Mesendoderm (in vitro differentiated cells): ENCODE results near the gene HAUS7.

Experiments
- DNase-seq: peaks from one replicate; pipeline ENCODE4 v3.0.0; 2013
- H2AK5ac ChIP-seq: 2 replicates; pipeline ENCODE4 v1.6.1; 2013; ENCODE audit warnings: low read length, inconsistent platforms
- H2BK120ac ChIP-seq: 2 replicates; pipeline ENCODE4 v1.6.1; 2013; ENCODE audit warnings: low read depth, mild to moderate bottlenecking, low read length, moderate library complexity, mixed read lengths
- H2BK15ac ChIP-seq: replicated peaks from 2 replicates; pipeline ENCODE4 v1.6.1; 2013; ENCODE audit warnings: low read depth, mild to moderate bottlenecking, moderate library complexity
- H2BK5ac ChIP-seq: 2 replicates; pipeline ENCODE4 v1.6.1; 2013; ENCODE audit warnings: low read length, inconsistent platforms
- H3K18ac ChIP-seq: 2 replicates; pipeline ENCODE4 v1.6.1; 2013; ENCODE audit warnings: mild to moderate bottlenecking, low read length, mixed read lengths
- H3K23ac ChIP-seq: one replicate; pipeline ENCODE4 v1.6.1; 2013; ENCODE audit warnings: low read length
- H3K27ac ChIP-seq: 2 replicates; pipeline ENCODE4 v1.5.1; 2013; ENCODE audit warnings: low read depth, mild to moderate bottlenecking, inconsistent platforms, low read length, moderate library complexity
- H3K27me3 ChIP-seq: 2 replicates; pipeline ENCODE4 v1.6.1; 2013; ENCODE audit warnings: low read length, control low read depth, mild to moderate bottlenecking, inconsistent platforms; ENCODE audit not compliant: insufficient read depth, poor library complexity
- H3K36me3 ChIP-seq: 2 replicates; pipeline ENCODE4 v1.6.1; 2013; ENCODE audit warnings: low read length, inconsistent platforms; ENCODE audit not compliant: control insufficient read depth, insufficient read depth
- H3K4ac ChIP-seq: one replicate; pipeline ENCODE4 v1.6.1; 2013; ENCODE audit warnings: low read depth, mild to moderate bottlenecking, low read length, moderate library complexity
- H3K4me1 ChIP-seq: 2 replicates; pipeline ENCODE4 v1.6.1; 2013; ENCODE audit warnings: low read depth, low read length, inconsistent platforms; ENCODE audit not compliant: control insufficient read depth
- H3K4me2 ChIP-seq: 2 replicates; pipeline ENCODE4 v1.6.1; 2013; ENCODE audit warnings: low read length
- H3K4me3 ChIP-seq: 2 replicates; pipeline ENCODE4 v1.5.1; 2013; ENCODE audit warnings: mild to moderate bottlenecking, low read length
- H3K56ac ChIP-seq: one replicate; pipeline ENCODE4 v1.6.1; 2013; ENCODE audit warnings: low read length
- H3K79me1 ChIP-seq: 2 replicates; pipeline ENCODE4 v1.6.1; 2013; ENCODE audit warnings: low read length, inconsistent platforms
- H3K79me2 ChIP-seq: 2 replicates; pipeline ENCODE4 v1.6.1; 2013; ENCODE audit warnings: mild to moderate bottlenecking, low read length; ENCODE audit not compliant: control insufficient read depth, insufficient read depth
- H3K9ac ChIP-seq: 2 replicates; pipeline ENCODE4 v1.6.1; 2013; ENCODE audit warnings: low read length, inconsistent platforms
- H4K5ac ChIP-seq: one replicate; pipeline ENCODE4 v1.6.1; 2013; ENCODE audit warnings: low read length
- H4K8ac ChIP-seq: one replicate; pipeline ENCODE4 v1.6.1; 2013; ENCODE audit warnings: low read depth, mild to moderate bottlenecking, control low read depth, low read length, moderate library complexity
- WGBS: extraction: QIAGEN DNeasy Blood & Tissue Kit; methylation state at CpG from one replicate; pipeline ENCODE4 v1.1.7; 2013; ENCODE audit warnings: low lambda C conversion rate, missing lambda C conversion rate; ENCODE audit not compliant: insufficient coverage; ENCODE audit errors: extremely low coverage; 5-methylcytosine and 5-hydroxymethylcytosine counted together

HAUS7 gene

DNA sequence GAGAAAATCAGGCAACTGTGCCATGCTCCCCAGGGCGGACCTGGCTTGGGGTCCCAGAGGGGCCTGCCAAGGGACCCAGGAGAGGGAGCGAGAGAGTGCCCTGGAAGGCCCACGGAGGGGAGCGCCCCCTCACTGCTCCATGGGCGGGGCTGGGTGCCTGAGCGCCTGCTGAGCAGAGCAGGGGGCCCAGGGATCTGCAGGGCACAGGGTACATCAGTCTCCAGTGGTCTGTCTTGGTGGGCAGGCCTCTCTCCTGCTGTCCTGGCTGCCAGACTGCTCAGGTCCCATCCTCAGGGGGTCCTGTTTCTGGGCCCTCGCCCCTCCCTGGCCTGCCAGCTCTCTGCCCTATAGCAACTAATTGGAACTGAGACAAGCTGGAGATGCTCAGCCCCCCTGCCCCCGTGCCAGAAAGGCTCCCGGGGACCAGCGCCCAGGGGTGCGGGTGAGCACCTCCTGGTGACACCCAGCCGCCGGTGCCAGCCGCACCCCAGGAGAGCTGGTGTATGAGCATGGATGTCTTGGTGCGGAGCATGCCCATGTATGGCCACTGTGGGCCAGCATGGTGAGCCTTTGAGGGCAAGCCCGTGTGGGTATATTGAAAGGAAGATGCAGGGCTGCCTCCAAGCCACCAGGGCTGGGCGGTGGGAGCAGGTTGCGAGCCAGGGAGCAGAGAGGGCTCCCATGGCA, 25.7 kb upstream of the HAUS7 start:
- no peak overlapping the region for H4K8ac ChIP-seq
- no peak overlapping the region for H2BK120ac ChIP-seq
- no peaks in the 10 kb centered on the region for H3K27me3 ChIP-seq
- H2BK5ac ChIP-seq = no peak overlapping the region
- H3K4me3 ChIP-seq = no peak overlapping the region
- H3K36me3 ChIP-seq = no peaks in the 10 kb centered on the region
- no peak overlapping the region for H3K4ac ChIP-seq
- H3K79me2 ChIP-seq = no peaks in the 10 kb centered on the region
- no peak overlapping the region for H3K9ac ChIP-seq
- H3K18ac ChIP-seq = no peak overlapping the region
- no CpG with 5 or more reads among the region's 18 CpGs for WGBS
- H3K79me1 ChIP-seq = no peaks in the 10 kb centered on the region
- no peak overlapping the region for H3K4me2 ChIP-seq
- H2AK5ac ChIP-seq = no peak overlapping the region
- no peak for DNase-seq
- no peak overlapping the region for H3K56ac ChIP-seq
- H2BK15ac ChIP-seq = no peak overlapping the region
- H4K5ac ChIP-seq = no peak overlapping the region
- H3K23ac ChIP-seq = no peak overlapping the region
- H3K27ac ChIP-seq = no peak overlapping the region
- no peaks in the 10 kb centered on the region for H3K4me1 ChIP-seq

DNA sequence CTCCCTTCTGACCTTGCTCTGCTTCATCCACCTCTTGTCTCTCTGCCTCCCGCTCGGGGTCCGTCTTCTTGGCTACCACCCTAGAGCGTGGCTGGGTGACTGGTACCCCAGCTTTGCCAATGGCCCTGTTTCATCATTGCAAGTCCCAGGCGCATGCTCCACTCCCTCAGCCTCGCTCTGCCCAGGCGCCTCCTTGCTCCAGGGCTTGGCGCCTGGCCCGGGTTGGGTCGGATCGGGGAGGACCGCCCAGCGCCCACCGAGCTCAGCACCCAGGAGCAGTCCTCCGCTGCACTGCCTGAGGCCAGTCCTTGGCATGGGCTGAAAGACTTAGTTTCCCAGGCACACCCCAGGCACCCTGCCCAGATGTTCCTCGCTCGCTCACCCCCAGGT, 25.0 kb upstream of the HAUS7 start:
- H3K36me3 ChIP-seq = no peaks in the 10 kb centered on the region
- H3K4ac ChIP-seq = no peak overlapping the region
- H2BK5ac ChIP-seq = no peak overlapping the region
- no peak overlapping the region for H3K27ac ChIP-seq
- no peak overlapping the region for H3K18ac ChIP-seq
- no peaks in the 10 kb centered on the region for H3K4me1 ChIP-seq
- no peak overlapping the region for H2AK5ac ChIP-seq
- H2BK120ac ChIP-seq = no peak overlapping the region
- H3K4me3 ChIP-seq = no peak overlapping the region
- no peak overlapping the region for H3K23ac ChIP-seq
- no peak overlapping the region for H2BK15ac ChIP-seq
- no CpG with 5 or more reads among the region's 17 CpGs for whole genome bisulfite sequencing
- no peak overlapping the region for H4K8ac ChIP-seq
- no peak overlapping the region for H3K4me2 ChIP-seq
- no peak overlapping the region for H4K5ac ChIP-seq
- H3K79me1 ChIP-seq = no peaks in the 10 kb centered on the region
- H3K27me3 ChIP-seq = no peaks in the 10 kb centered on the region
- DNase-seq = no peak
- peak overlapping the region; percentile 60 for H3K56ac ChIP-seq
- H3K9ac ChIP-seq = peak overlapping the region; percentile 49
- no peaks in the 10 kb centered on the region for H3K79me2 ChIP-seq

DNA sequence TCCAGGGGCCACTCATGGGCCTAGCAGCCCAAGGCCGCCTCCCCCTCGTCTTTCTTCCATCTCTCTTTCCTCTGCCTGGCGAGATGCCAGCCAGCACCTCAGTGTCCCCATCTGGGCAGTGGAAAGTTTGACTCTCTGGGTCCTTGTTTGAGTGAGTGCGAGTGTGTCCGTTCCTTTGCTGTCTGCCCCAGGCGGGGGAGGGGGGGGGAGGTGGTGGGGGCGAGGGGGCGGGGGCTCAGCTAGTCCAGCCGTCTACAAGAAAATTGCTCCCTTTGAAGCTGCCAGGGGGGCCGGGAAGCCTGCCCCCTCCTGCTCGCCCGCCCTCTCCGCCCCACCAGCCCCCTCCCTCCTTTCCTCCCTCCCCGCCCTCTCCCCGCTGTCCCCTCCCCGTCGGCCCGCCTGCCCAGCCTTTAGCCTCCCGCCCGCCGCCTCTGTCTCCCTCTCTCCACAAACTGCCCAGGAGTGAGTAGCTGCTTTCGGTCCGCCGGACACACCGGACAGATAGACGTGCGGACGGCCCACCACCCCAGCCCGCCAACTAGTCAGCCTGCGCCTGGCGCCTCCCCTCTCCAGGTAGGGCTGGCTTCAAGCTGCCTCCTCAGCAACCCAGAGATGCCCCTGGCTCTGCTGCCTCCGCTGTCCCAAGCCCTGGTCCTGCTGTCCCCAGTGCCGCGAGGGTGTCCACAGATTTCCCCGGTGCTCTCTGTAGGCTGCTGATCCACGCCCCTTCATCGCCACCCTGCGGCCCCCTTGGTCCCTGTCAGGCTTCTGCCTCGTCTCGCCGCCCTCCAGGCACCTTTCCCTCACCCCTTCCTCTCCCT, 24.4 kb upstream of the HAUS7 start, which contains the start of gene BGN:
TSS of gene BGN (plus strand) at position 440 of the 821 bp plus-strand sequence. CDS start 9,652 bp downstream, outside the sequence.
- H3K79me2 ChIP-seq = no peaks in the 10 kb centered on the region
- H3K27ac ChIP-seq = no peak within 1 kb of the TSS
- no peak within 1 kb of the TSS for H3K4ac ChIP-seq
- H3K4me2 ChIP-seq = peak within 1 kb of the TSS; percentile 13
- H3K36me3 ChIP-seq = no peaks in the 10 kb centered on the region
- H3K56ac ChIP-seq = peak within 1 kb of the TSS; percentile 60
- peak; percentile 67 for DNase-seq
- H3K27me3 ChIP-seq = no peaks in the 10 kb centered on the region
- H3K9ac ChIP-seq = peak within 1 kb of the TSS; percentile 49
- no peak within 1 kb of the TSS for H2BK5ac ChIP-seq
- no CpG with 5 or more reads among the region's 41 CpGs for WGBS
- H3K79me1 ChIP-seq = no peaks in the 10 kb centered on the region
- no peak within 1 kb of the TSS for H2BK120ac ChIP-seq
- H3K4me1 ChIP-seq = no peaks in the 10 kb centered on the region
- H3K23ac ChIP-seq = no peak within 1 kb of the TSS
- H3K4me3 ChIP-seq = no peak within 1 kb of the TSS
- H3K18ac ChIP-seq = no peak within 1 kb of the TSS
- no peak within 1 kb of the TSS for H4K8ac ChIP-seq
- H4K5ac ChIP-seq = no peak within 1 kb of the TSS
- no peak within 1 kb of the TSS for H2AK5ac ChIP-seq
- H2BK15ac ChIP-seq = no peak within 1 kb of the TSS

DNA sequence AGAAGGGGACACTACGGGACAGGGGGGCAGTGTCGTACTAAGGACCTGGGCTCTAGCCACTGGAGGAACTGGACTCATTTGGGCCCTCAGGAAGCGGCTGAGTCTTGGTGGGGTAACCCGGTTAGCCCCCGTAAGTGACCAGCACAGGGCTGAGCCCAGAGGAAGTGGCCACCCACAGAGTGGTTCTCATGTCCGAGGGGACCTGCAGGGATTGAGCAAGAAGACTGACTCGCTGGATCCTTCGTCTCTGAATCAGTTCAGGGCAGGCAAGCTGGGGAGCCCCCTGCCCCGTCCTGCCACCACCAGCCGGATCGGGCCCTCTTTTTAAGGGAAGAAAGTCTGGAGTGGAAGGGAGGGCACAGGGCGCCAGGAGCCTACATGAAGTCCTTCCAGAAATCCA, 23.7 kb upstream of the HAUS7 start:
- Histone ChIP-seq H3K4me2 (no peak overlapping the region), H2BK120ac (no peak overlapping the region), H3K27me3 (no peaks in the 10 kb centered on the region), H2BK15ac (no peak overlapping the region), H4K5ac (no peak overlapping the region), H3K36me3 (no peaks in the 10 kb centered on the region), H3K56ac (no peak overlapping the region), H3K4me3 (no peak overlapping the region), H3K23ac (no peak overlapping the region), H3K79me1 (no peaks in the 10 kb centered on the region), H3K79me2 (no peaks in the 10 kb centered on the region), H4K8ac (no peak overlapping the region), H2AK5ac (no peak overlapping the region), H3K27ac (no peak overlapping the region), H3K18ac (no peak overlapping the region), H2BK5ac (no peak overlapping the region), H3K9ac (no peak overlapping the region), H3K4me1 (no peaks in the 10 kb centered on the region), H3K4ac (no peak overlapping the region)
- no CpG with 5 or more reads among the region's 12 CpGs for WGBS
- no peak for DNase-seq

DNA sequence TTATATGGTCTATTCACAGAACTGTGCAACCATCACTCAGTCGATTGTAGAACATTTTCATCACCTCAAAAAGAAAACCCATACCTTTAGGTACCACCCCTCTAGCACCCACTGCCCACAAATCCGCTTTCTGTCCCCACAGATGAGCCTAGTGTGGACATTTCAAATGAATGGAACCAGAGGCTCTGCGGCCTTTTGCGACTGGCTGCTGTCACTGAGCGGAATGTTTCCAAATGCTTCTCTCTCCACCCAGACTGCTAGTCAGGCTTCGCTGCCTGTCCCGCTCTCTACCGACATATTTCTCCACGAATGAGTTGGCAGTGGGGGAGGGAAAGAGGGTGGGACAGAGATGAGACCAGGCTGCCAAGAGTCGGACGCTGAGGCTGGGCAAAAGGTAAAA, 22.7 kb upstream of the HAUS7 start:
- H3K27ac ChIP-seq = no peak overlapping the region
- no CpG with 5 or more reads among the region's 11 CpGs for WGBS
- H3K36me3 ChIP-seq = no peaks in the 10 kb centered on the region
- no peak overlapping the region for H3K18ac ChIP-seq
- H2BK120ac ChIP-seq = no peak overlapping the region
- H3K4me1 ChIP-seq = no peaks in the 10 kb centered on the region
- no peaks in the 10 kb centered on the region for H3K79me1 ChIP-seq
- no peak overlapping the region for H3K23ac ChIP-seq
- no peak overlapping the region for H2AK5ac ChIP-seq
- H4K5ac ChIP-seq = no peak overlapping the region
- H3K56ac ChIP-seq = no peak overlapping the region
- no peaks in the 10 kb centered on the region for H3K27me3 ChIP-seq
- no peak overlapping the region for H2BK5ac ChIP-seq
- no peak overlapping the region for H3K9ac ChIP-seq
- H4K8ac ChIP-seq = no peak overlapping the region
- no peak overlapping the region for H3K4ac ChIP-seq
- H3K4me2 ChIP-seq = no peak overlapping the region
- no peak overlapping the region for H3K4me3 ChIP-seq
- no peak overlapping the region for H2BK15ac ChIP-seq
- no peak for DNase-seq
- H3K79me2 ChIP-seq = no peaks in the 10 kb centered on the region
